RWPE2 (cell line): ENCODE data around the gene CSNK2A2.

Source experiments
- ATAC-seq: fragments of 200-7000 bp; cut with Tn5 transposase; 3 replicates; pipeline ENCODE4 v1.9.1; 2021; ENCODE audit warnings: low read depth
- DNase-seq: peaks from one replicate; pipeline ENCODE4 v3.0.0-alpha.2; 2020; ENCODE audit warnings: low spot score
- H3K27ac ChIP-seq: fragments of 450-650 bp; 2 replicates; pipeline ENCODE4 v1.5.1; 2017; ENCODE audit warnings: mild to moderate bottlenecking; ENCODE audit not compliant: poor library complexity, severe bottlenecking
- H3K27me3 ChIP-seq: fragments of 250-450 bp; sonication (Bioruptor Pico); 2 replicates; pipeline ENCODE4 v1.5.1; 2021; ENCODE audit warnings: mild to moderate bottlenecking, moderate library complexity; ENCODE audit not compliant: insufficient read depth, poor library complexity, severe bottlenecking
- H3K36me3 ChIP-seq: fragments of 250-450 bp; sonication (Bioruptor Pico); 2 replicates; pipeline ENCODE4 v1.5.1; 2020; ENCODE audit warnings: low read depth, mild to moderate bottlenecking, moderate library complexity
- H3K4me1 ChIP-seq: fragments of 250-450 bp; sonication (Bioruptor Pico); 2 replicates; pipeline ENCODE4 v1.5.1; 2021; ENCODE audit warnings: mild to moderate bottlenecking, moderate library complexity; ENCODE audit not compliant: insufficient read depth, poor library complexity, severe bottlenecking
- H3K4me3 ChIP-seq: fragments of 250-450 bp; sonication (Bioruptor Pico); 2 replicates; pipeline ENCODE4 v1.5.1; 2021; ENCODE audit warnings: mild to moderate bottlenecking, moderate library complexity; ENCODE audit not compliant: severe bottlenecking
- H3K9me3 ChIP-seq: fragments of 250-450 bp; sonication (Bioruptor Pico); 2 replicates; pipeline ENCODE4 v1.5.1; 2021; ENCODE audit warnings: mild to moderate bottlenecking, moderate library complexity; ENCODE audit not compliant: severe bottlenecking
- TF ChIP-seq, protein P1 (sequence below): fragments of 450-650 bp; IDR thresholded peaks from one replicate; pipeline ENCODE4 v1.5.1; 2017; ENCODE audit warnings: mild to moderate bottlenecking, moderate library complexity; ENCODE audit not compliant: poor library complexity, severe bottlenecking

Gene CSNK2A2

DNA sequence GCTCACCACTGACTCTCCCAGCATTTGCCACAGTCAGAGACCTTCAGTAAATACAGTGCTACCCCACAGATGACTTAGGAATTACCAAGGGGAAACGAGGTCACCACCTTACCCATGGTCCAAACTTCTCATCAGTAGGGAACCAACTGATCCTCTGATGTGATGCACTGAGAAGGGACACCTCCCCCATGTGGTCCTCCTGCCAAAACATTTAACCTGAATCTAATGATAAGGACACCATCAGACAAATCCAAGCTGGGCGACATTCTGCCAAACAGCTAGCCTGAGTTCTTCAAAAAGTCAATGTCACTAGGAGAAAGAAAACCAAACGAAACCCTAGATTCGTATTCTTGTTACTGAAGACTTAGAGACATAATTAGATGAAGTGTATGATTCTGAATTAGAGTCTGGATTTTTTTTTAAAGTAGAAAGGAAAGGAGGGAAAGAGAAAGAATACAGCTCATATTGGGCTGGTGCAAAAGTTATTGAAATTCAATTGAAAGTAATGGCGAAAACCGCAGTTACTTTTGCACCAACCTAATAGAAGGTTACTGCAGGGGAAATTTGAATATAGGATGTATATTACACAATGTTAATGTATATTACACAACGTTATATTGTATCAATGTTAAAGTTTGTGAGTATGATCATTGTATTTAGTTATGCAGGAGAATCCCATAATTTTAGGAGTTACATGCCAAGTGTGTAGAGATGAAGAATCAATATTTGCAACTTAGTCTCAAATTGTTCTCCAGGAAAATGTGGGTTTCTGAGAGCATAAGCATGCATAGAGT is 2.3 kb upstream of the CSNK2A2 start:
- Histone ChIP-seq H3K4me3 (no peak overlapping the region), H3K27me3 (no peaks in the 10 kb centered on the region), H3K4me1 (no peaks in the 10 kb centered on the region), H3K9me3 (no peaks in the 10 kb centered on the region), H3K36me3 (peaks cover 15% of the 10 kb centered on the region), H3K27ac (no peak overlapping the region)
- ATAC-seq (no peak), DNase-seq (no peak)
- TF ChIP-seq, protein P1, sequence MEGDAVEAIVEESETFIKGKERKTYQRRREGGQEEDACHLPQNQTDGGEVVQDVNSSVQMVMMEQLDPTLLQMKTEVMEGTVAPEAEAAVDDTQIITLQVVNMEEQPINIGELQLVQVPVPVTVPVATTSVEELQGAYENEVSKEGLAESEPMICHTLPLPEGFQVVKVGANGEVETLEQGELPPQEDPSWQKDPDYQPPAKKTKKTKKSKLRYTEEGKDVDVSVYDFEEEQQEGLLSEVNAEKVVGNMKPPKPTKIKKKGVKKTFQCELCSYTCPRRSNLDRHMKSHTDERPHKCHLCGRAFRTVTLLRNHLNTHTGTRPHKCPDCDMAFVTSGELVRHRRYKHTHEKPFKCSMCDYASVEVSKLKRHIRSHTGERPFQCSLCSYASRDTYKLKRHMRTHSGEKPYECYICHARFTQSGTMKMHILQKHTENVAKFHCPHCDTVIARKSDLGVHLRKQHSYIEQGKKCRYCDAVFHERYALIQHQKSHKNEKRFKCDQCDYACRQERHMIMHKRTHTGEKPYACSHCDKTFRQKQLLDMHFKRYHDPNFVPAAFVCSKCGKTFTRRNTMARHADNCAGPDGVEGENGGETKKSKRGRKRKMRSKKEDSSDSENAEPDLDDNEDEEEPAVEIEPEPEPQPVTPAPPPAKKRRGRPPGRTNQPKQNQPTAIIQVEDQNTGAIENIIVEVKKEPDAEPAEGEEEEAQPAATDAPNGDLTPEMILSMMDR = no peak

DNA sequence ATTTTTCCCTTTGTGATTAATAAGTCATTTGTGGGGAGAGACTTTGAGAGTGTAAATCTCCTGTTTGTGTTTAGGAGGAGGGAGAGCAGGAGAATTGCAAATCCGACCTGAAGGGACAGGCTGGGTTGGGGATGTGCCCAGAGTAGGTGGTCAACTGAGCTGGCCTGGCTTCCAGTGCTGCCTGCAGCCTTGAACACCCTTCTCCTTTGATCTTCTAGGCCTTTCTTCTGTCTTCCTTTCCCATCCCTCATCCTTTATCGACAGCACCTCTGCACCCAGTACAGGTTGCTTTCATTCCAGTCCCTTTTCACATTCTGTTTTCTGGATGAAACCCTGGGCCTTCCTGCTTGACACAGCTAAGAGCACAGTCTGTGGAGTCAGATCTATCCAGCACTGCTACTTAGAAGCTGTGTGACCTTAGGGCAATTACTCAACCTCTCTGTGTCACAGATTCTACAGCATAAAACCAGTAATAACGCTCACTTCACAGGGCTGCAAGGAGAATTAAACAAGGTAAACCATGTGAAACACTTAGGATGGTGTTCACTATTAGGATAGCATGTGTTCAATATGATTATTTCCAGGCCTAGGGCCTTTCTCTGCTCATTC is 1.0 kb upstream of the CSNK2A2 start:
- Histone ChIP-seq H3K4me1 (no peaks in the 10 kb centered on the region), H3K36me3 (peaks cover 28% of the 10 kb centered on the region), H3K27ac (no peak overlapping the region), H3K9me3 (no peaks in the 10 kb centered on the region), H3K27me3 (no peaks in the 10 kb centered on the region), H3K4me3 (no peak overlapping the region)
- TF ChIP-seq, protein P1 = no peak
- DNase-seq = no peak
- no peak for ATAC-seq

DNA sequence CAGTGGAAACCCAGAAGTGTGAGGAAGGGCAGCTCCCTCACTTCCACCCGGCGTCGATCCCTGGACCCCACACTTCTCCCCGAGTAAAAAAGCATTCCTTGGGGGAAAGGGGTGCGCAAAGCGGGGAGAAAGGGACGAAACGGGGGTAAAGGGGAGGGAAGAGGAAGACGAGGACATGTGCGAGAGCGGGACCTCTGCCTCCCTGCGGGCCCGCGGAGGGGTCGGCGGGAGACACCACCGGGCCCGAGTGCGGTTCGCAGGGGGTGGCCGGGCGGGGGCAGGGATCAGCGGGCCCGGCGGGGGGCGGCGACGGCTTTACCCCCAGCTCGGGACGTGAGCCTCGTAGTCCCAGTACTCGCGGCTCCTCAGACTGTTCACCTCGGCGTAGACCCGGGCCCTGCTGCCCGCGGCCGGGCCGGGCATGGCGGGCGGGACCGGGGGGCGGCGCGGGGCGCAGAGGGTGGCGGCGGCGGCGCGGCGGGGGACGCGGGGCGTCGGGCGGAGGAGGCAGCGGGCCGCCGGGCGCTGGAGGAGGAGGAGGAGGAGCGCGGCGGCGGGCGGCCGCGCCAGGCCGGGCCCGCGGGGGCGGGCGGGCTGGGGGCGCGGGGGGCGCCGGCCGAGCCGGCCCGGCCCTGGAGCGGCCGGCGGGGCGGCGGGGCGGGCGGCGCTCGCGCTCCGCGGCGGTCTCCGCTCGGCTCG is 443 bp downstream of the CSNK2A2 start:
- ATAC-seq (no peak), DNase-seq (no peak)
- Histone ChIP-seq H3K9me3 (no peaks in the 10 kb centered on the region), H3K4me3 (peak overlapping the region; percentile 63), H3K27ac (no peak overlapping the region), H3K27me3 (no peaks in the 10 kb centered on the region), H3K36me3 (peaks cover 42% of the 10 kb centered on the region), H3K4me1 (no peaks in the 10 kb centered on the region)
- TF ChIP-seq, protein P1 = no peak

DNA sequence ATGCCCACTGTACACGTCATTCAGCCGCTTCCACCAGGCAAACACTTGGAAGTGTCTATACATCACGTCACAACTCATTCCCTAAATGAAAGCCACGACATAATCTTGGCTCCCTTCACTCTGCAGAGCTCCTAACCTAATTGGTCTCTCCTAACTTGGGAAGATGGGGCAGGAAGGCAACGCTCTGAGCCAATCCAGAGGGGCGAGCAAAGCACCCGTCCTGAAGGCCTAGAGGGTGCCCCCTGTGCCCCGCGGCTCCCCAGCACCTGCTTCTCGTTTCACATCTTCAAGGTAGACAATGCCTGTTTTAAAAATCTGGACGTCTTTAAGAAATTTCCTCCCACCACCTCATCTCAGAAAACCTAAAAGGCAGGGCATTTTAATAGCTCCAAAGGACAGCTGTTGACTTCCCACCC is 1.0 kb downstream of the CSNK2A2 start:
- peak; percentile 37; the same call in 2 of the 3 replicates for ATAC-seq
- no peaks in the 10 kb centered on the region for H3K27me3 ChIP-seq
- H3K4me1 ChIP-seq = no peaks in the 10 kb centered on the region
- H3K4me3 ChIP-seq = peak overlapping the region; percentile 63
- DNase-seq = no peak
- no peaks in the 10 kb centered on the region for H3K9me3 ChIP-seq
- TF ChIP-seq, protein P1 = no peak
- H3K36me3 ChIP-seq = peaks cover 48% of the 10 kb centered on the region
- H3K27ac ChIP-seq = no peak overlapping the region
